GM12864 (cell line): ENCODE data around the gene CNTNAP2.
"Not testable (repeated sequence)": the region's sequence is repeated elsewhere in the genome, so short reads cannot be mapped to it uniquely, and the experiment has no call there.

Experiments
- DNase-seq: peaks from one replicate; pipeline ENCODE4 v3.0.0-alpha.2; 2011; ENCODE audit warnings: low read depth
- H3K4me3 ChIP-seq: 2 replicates; pipeline ENCODE4 v1.5.1; 2011; ENCODE audit warnings: mild to moderate bottlenecking, low read depth, low read length, control low read depth
- TF ChIP-seq, protein P1 (sequence below): IDR thresholded peaks from 2 replicates; pipeline ENCODE4 v1.5.1; 2011; ENCODE audit warnings: low read depth, mild to moderate bottlenecking, moderate library complexity, low read length, control low read depth, inconsistent platforms; ENCODE audit errors: missing control alignments

CNTNAP2 gene

DNA sequence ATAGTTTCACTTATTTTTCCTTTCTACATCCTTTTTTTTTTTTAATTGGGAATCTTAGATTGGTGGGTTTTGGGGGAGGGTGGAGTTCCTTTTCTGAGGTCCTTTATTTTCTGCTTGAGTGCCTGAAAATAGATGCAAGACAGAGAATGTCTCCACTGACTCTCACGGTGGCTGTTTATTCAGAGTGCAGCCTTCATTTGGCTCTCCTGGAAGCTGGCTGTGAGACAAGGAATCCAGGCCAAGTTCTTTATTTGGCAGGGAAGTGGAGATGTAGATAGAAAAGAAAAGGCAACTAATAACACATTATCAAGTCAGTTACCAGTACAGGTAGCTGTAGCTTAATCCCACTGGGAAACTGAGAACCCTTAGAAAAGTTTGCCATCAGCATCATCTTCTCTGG lies 118.6 kb downstream of the CNTNAP2 start:
- no peak overlapping the region for H3K4me3 ChIP-seq
- TF ChIP-seq, protein P1, sequence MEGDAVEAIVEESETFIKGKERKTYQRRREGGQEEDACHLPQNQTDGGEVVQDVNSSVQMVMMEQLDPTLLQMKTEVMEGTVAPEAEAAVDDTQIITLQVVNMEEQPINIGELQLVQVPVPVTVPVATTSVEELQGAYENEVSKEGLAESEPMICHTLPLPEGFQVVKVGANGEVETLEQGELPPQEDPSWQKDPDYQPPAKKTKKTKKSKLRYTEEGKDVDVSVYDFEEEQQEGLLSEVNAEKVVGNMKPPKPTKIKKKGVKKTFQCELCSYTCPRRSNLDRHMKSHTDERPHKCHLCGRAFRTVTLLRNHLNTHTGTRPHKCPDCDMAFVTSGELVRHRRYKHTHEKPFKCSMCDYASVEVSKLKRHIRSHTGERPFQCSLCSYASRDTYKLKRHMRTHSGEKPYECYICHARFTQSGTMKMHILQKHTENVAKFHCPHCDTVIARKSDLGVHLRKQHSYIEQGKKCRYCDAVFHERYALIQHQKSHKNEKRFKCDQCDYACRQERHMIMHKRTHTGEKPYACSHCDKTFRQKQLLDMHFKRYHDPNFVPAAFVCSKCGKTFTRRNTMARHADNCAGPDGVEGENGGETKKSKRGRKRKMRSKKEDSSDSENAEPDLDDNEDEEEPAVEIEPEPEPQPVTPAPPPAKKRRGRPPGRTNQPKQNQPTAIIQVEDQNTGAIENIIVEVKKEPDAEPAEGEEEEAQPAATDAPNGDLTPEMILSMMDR, result no peak
- DNase-seq, result no peak

DNA sequence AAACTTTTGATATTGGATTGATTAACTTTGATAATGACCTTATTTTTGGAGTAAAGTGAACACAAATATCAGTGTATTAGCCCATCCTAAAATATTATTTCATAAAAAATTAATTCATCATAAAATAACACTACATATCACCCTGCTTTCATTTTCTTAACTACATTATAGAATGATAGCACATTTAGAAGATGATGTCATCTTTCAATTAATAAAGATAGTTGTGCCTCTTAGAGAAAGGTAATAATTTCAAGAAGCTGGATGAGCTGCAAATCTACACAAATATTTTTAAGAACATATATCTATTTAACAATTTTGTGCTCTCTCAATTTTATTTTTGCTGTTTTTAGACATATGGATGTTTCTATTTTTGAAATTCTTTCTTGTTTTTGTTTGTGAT lies 126.1 kb downstream of the CNTNAP2 start:
- H3K4me3 ChIP-seq, result no peak overlapping the region
- TF ChIP-seq, protein P1, result no peak
- no peak for DNase-seq

DNA sequence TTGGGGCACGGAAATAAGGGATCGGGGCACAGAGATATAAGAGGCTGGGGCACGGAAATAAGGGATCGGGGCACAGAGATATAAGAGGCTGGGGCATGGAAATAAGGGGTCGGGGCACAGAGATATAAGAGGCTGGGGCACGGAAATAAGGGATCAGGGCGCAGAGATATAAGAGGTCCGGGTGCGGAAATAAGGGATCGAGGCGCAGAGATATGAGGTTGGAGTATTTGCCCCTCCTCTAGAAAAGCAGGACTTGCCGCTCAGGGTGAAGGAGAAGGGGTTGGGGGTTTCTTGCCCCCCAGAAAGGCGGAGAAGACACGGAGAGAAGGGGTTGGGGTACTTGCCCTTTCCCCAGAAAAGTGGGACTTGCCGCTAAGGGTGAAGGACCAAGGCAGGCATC lies 131.4 kb downstream of the CNTNAP2 start:
- H3K4me3 ChIP-seq, DNase-seq: not testable (repeated sequence)

DNA sequence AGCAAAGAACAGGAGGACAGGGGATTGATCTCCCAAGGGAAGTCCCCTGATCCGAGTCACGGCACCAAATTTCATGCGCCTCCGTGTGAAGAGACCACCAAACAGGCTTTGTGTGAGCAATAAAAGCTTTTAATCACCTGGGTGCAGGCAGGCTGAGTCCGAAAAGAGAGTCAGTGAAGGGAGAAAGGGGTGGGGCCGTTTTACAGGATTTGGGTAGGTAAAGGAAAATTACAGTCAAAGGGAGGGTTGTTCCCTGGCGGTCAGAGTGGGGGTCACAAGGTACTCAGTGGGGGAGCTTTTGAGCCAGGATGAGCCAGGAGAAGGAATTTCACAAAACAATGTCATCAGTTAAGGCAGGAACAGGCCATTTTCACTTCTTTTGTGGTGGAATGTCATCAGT lies 132.1 kb downstream of the CNTNAP2 start:
- not testable (repeated sequence) for H3K4me3 ChIP-seq, DNase-seq

DNA sequence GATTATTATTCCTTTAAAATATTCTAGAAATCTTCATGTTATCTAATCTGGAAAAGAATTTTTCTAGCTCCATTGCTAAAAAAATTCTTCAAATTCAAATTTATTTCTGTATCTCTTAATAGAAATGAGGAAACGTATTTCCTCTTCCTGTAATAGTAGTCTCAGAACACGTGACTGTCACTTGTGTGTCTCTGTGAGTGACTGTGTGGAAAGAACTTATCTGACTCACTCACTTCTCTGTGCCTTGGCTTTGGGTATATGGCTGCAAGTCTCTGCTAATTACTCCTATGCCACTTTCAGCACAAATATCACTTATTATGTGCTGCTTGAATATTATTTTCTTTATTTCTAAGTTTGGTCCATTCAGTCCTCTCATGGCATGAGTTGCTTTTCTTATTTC lies 132.7 kb downstream of the CNTNAP2 start:
- TF ChIP-seq, protein P1, result no peak
- H3K4me3 ChIP-seq, result no peak overlapping the region
- no peak for DNase-seq

DNA sequence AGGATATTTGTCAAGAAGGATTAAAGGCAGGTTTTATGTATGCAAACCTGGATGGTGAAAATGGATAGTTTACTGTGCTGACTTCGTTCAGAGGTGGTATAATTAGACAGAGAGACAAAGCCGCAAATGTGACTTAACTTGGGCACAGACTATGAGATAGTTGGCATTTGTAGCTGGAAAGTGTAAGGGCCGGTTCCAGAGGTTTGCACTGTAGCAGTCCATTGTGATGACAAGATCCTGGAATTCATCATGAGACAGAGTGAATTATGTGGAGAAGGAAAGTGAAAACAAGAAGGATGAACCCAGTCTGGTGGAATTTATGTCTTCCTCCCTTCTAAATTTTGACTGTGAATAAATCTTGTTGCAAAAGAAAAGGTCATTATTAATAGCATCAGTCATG lies 139.0 kb downstream of the CNTNAP2 start:
- no peak for DNase-seq
- TF ChIP-seq, protein P1, result no peak

DNA sequence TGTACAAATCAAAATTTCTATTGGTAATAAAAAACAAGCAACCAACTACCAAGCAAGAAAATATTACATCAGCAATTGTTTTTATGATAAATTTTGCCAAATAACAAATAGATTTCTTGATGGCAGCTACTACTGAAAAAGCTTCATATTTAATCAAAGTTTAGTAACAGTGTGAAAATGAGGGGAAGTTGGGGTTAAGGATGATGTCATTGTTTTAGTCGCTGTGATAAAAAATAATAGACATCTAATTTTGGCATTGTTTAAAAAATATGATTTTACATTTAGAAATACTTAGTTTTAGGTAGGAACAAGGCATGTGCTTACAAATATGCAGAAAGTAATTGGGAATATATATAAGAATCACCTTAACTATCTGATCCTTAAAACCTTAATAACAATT lies 145.9 kb downstream of the CNTNAP2 start:
- H3K4me3 ChIP-seq, result no peak overlapping the region
- TF ChIP-seq, protein P1, result no peak
- no peak for DNase-seq

More for the DNA sequence above, 139.0 kb downstream of the CNTNAP2 start:
- no peak overlapping the region for H3K4me3 ChIP-seq

DNA sequence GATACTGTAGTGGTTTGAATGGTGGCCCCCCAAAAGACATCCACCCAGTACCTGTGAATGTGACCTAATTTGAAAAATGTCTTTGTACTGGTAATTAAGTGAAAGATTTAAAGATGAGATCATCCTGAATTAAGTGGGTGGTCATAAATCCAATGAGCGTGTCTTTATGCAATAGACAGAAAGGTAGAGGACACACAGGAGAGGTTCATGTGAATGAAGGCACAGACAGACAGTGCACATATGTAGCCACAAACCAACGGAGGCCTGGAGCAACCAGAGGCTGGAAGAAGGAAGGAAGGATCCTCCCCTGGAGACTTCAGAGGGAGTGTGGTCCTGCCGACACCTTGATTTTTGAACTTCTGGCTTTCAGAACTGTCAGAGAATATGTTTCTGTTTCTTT lies 160.3 kb downstream of the CNTNAP2 start:
- no peak overlapping the region for H3K4me3 ChIP-seq
- DNase-seq, result no peak
- TF ChIP-seq, protein P1, result no peak
